K562 (cell line): ENCODE data around the gene CHCHD1. TPM values are rescaled to one million over a fixed set of nuclear protein-coding genes. Genes with fewer than 3 reads are reported as not detected.

Experiments
- ESRRA ChIP-seq: fragments of 450-650 bp; IDR thresholded peaks from 2 replicates; pipeline ENCODE4 v1.6.1; 2014; ENCODE audit warnings: low read depth, mild to moderate bottlenecking, moderate library complexity, borderline replicate concordance
- GABPA ChIP-seq: fragments of 200-800 bp; sonication (Bioruptor generic); conservative IDR thresholded peaks from 2 replicates; pipeline ENCODE4 v1.6.1; 2016; ENCODE audit warnings: low read depth, missing genetic modification characterization, missing compliant biosample characterization
- ID3 ChIP-seq, 2 experiments: fragments of 250-450 bp in 1 of 2; fragments of 450-650 bp in 1 of 2; sonication (Bioruptor Pico) in 1 of 2; IDR thresholded peaks; 2 replicates each; pipeline versions ENCODE4 v1.6.1 to v1.8.0; 2016 to 2021; ENCODE audit warnings: mild to moderate bottlenecking in 2 of 2, moderate library complexity in 2 of 2, missing compliant biosample characterization in 1 of 2, missing genetic modification characterization in 1 of 2
- MGA ChIP-seq: fragments of 450-650 bp; IDR thresholded peaks from 2 replicates; pipeline ENCODE4 v1.6.1; 2016; ENCODE audit warnings: mild to moderate bottlenecking, moderate library complexity
- RFX1 ChIP-seq: fragments of 450-650 bp; IDR thresholded peaks from 2 replicates; pipeline ENCODE4 v1.6.1; 2016; ENCODE audit warnings: mild to moderate bottlenecking, moderate library complexity
- RFX7 ChIP-seq: fragments of 250-450 bp; sonication (Bioruptor Pico); IDR thresholded peaks from 2 replicates; pipeline ENCODE4 v1.5.1; 2021; ENCODE audit warnings: mild to moderate bottlenecking
- RREB1 ChIP-seq: fragments of 250-450 bp; sonication (Bioruptor Pico); IDR thresholded peaks from 2 replicates; pipeline ENCODE4 v1.4.0; 2020
- TCF7 ChIP-seq: sonication (generic); IDR thresholded peaks from 2 replicates; pipeline ENCODE4 v1.6.1; 2016; ENCODE audit warnings: antibody characterized with exemption, borderline replicate concordance
- ZBTB8A ChIP-seq: fragments of 450-650 bp; IDR thresholded peaks from 2 replicates; pipeline ENCODE4 v1.6.1; 2018; ENCODE audit warnings: mild to moderate bottlenecking, moderate library complexity; ENCODE audit not compliant: partially characterized antibody
- polyA plus RNA-seq, 8 experiments: library from polyadenylated mRNA; depleted of rRNA in 4 of 8; stranded (reverse) in 5 of 8; unstranded in 3 of 8; fragments of >200 nt; fragmentation: Nextera tagmentation in 2 of 8; fragmentation: Illumina TruSeq in 1 of 8; extraction: Ambion mirVana in 2 of 8; extraction: Trizol in 1 of 8; gene quantifications; 2 replicates each; pipeline versions ENCODE4 v1.2.1 to v1.2.3, GENCODE V29; 2011 to 2014; ENCODE audit warnings: inconsistent platforms in 1 of 8, missing spikeins in 1 of 8
- total RNA-seq, 7 experiments: library from RNA; depleted of rRNA in 6 of 7; stranded (reverse); fragments of >200 nt in 6 of 7; fragmentation: Illumina TruSeq in 2 of 7; extraction: Trizol in 2 of 7; gene quantifications; 2 replicates each; pipeline versions ENCODE4 v1.2.1 to v1.2.3, GENCODE V29; 2011 to 2021; ENCODE audit warnings: low replicate concordance in 1 of 7

Gene CHCHD1
- total and polyA plus RNA-seq, 9 of the 15 experiments (the other 6 are each of a cell fraction or from before 2014, with no cell fraction given) = 52.9 to 126 (median 83.4) TPM

- TF ChIP-seq MGA (no peak), TCF7 (no peak), RREB1 (CRISPR knock-in tag) (no peak), RFX7 (CRISPR knock-in tag) (no peak), ZBTB8A (no peak), ID3 (CRISPR knock-in tag; IDR thresholded peaks at IDR 0.05) (no peak), ID3 (tag; IDR thresholded peaks at IDR 0.05) (no peak), ESRRA (no peak), GABPA (tag) (no peak), RFX1 (no peak)
Observed at GRCh38 chr10:73810735-73811465, 29.1 kb downstream of the CHCHD1 start (continued).
